ENCODE data around the gene ACACA. TPM values are rescaled to one million over a fixed set of nuclear protein-coding genes. Genes with fewer than 3 reads are reported as not detected.

Gene ACACA
- polyA plus RNA-seq, 1 experiment = 57.9 TPM

DNA sequence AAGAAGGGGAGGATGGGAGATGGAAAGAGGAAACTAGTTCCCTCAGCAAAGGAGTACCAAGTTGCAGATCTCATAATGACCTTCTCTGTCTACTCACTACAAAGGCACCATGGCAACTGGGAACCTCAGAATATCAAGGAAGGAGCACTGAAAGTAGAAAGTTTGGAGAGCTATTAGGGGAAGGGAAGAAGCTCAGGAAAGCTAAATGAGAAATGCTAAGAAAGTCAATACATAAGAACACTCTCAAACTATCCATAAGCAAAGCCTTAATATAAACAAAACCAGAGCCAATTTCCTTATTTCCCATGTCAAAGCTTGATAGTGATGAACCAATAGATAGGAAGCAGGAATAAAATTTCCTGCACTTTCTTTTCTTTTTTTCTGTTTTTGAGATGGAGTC, 88.8 kb downstream of the ACACA start:
- DNase-seq (ENCODE audit: low read depth, low spot score) = no peak
- Histone ChIP-seq H3K9me3 (ENCODE audit: control insufficient read depth, insufficient read depth, low read length) (no peaks in the 10 kb centered on the region), H3K4me3 (ENCODE audit: low read depth, low read length) (no peak overlapping the region), H3K27me3 (ENCODE audit: control insufficient read depth, insufficient read depth, low read length) (no peaks in the 10 kb centered on the region), H3K27ac (ENCODE audit: low read depth, low read length) (no peak overlapping the region)
- ChIA-PET CTCF (no interaction called here), POLR2A (interaction anchor here (0.9 kb wide), 1 partner anchor 9 kb away, joined by 3 read pairs; no protein-coding TSS in a partner anchor)
- TF ChIP-seq, protein P1, sequence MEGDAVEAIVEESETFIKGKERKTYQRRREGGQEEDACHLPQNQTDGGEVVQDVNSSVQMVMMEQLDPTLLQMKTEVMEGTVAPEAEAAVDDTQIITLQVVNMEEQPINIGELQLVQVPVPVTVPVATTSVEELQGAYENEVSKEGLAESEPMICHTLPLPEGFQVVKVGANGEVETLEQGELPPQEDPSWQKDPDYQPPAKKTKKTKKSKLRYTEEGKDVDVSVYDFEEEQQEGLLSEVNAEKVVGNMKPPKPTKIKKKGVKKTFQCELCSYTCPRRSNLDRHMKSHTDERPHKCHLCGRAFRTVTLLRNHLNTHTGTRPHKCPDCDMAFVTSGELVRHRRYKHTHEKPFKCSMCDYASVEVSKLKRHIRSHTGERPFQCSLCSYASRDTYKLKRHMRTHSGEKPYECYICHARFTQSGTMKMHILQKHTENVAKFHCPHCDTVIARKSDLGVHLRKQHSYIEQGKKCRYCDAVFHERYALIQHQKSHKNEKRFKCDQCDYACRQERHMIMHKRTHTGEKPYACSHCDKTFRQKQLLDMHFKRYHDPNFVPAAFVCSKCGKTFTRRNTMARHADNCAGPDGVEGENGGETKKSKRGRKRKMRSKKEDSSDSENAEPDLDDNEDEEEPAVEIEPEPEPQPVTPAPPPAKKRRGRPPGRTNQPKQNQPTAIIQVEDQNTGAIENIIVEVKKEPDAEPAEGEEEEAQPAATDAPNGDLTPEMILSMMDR (IDR thresholded peaks at IDR 0.05; ENCODE audit: low read depth, low read length) = no peak

DNA sequence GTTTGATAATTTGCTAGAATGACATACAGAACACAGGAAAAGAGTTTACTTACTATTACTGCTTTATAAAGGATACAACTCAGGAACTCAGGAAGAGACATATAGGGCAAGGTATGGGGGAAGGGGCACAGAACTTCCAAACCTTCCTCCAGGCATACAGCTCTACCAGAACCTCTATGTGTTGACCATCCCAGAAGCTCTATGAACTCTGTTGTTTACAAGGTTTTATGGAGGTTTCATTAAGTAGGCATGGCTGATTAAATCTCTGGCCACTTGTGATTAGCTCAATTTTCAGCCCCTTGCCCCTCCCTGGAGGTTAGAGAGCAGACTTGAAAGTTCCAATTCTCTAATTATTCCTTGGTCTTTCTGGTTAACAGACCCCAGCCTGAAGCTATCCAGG, 91.0 kb downstream of the ACACA start:
- Histone ChIP-seq H3K27ac (ENCODE audit: low read depth, low read length) (no peak overlapping the region), H3K9me3 (ENCODE audit: control insufficient read depth, insufficient read depth, low read length) (no peaks in the 10 kb centered on the region), H3K27me3 (ENCODE audit: control insufficient read depth, insufficient read depth, low read length) (no peaks in the 10 kb centered on the region), H3K4me3 (ENCODE audit: low read depth, low read length) (no peak overlapping the region)
- TF ChIP-seq, protein P1 (IDR thresholded peaks at IDR 0.05; ENCODE audit: low read depth, low read length) = no peak
- POLR2A ChIA-PET = interaction anchor here (0.6 kb wide), 3 partner anchors 10 to 148 kb away, joined by 3 to 5 read pairs (median 3); no protein-coding TSS in a partner anchor
- DNase-seq (ENCODE audit: low read depth, low spot score) = no peak
- CTCF ChIA-PET = interaction anchor here (0.6 kb wide), 1 partner anchor 709 kb away, joined by 4 read pairs; no protein-coding TSS in a partner anchor

DNA sequence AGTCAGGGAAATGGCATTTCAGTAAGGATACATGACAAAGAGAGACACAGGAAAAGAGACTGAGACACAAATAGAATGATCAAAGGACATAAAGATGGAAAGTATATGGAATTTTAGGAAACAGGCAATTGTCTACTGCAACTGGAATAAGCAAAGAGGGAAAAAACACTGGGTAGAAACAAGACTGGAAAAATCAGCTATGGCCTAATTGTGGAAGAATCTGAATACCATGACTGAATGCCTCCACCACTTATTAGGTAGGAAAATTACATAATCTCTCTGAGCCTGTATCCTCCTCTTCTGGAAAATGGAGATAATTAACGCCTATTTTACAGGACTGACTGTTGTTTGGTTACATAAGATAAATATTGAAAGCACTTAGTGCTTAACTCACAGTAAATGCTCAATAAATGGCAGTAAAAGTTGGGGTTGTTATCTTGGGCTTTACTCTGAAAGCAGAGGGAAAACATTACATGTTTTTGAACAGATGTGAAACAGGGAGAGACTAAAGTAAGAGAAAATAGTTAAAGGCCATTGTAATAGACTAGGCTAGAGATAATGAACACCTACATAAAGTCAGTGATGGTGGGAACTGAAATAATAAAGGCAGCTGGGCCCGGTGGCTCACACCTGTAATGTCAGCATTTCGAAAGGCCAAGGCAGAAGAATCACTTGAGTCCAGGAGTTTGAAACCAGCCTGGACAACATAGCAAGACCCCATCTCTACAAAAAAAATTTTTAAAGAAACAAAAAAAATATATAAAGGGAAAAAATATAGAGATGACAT, 94.3 kb downstream of the ACACA start:
- H3K9me3 ChIP-seq (ENCODE audit: control insufficient read depth, insufficient read depth, low read length) = no peaks in the 10 kb centered on the region
- no peak for DNase-seq (ENCODE audit: low read depth, low spot score)
- no peaks in the 10 kb centered on the region for H3K27me3 ChIP-seq (ENCODE audit: control insufficient read depth, insufficient read depth, low read length)
- CTCF ChIA-PET = interaction anchor here (1.4 kb wide), 1 partner anchor 61 kb away, joined by 4 read pairs; no protein-coding TSS in a partner anchor
- POLR2A ChIA-PET = interaction anchor here (0.7 kb wide), 1 partner anchor 30 kb away, joined by 3 read pairs; no protein-coding TSS in a partner anchor
- H3K4me3 ChIP-seq (ENCODE audit: low read depth, low read length) = no peak overlapping the region
- no peak overlapping the region for H3K27ac ChIP-seq (ENCODE audit: low read depth, low read length)
- TF ChIP-seq, protein P1 (IDR thresholded peaks at IDR 0.05; ENCODE audit: low read depth, low read length) = no peak

DNA sequence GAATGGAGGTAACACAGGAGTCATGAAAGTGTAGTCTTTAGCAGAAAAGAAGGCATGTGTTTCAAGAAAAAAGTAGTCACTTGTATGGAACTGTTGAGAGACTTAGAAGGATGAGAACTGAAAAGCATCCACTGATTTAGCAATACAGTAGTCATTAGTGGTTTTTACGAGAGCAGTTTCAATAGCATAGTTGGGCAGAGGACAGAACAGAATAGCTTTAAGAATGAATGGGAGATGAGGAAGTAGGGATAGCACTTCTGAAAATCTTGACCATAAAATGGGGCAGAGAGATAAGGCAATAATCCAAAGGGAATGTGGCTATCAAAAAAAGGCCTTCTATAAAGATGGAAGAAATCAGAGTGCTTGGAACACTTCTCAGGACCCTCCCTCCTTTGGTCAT, 95.7 kb downstream of the ACACA start:
- POLR2A ChIA-PET = no interaction called here
- no peak for DNase-seq (ENCODE audit: low read depth, low spot score)
- Histone ChIP-seq H3K27me3 (ENCODE audit: control insufficient read depth, insufficient read depth, low read length) (no peaks in the 10 kb centered on the region), H3K4me3 (ENCODE audit: low read depth, low read length) (no peak overlapping the region), H3K27ac (ENCODE audit: low read depth, low read length) (no peak overlapping the region), H3K9me3 (ENCODE audit: control insufficient read depth, insufficient read depth, low read length) (no peaks in the 10 kb centered on the region)
- TF ChIP-seq, protein P1 (IDR thresholded peaks at IDR 0.05; ENCODE audit: low read depth, low read length) = no peak
- CTCF ChIA-PET = interaction anchor here (0.7 kb wide), 1 partner anchor 11 kb away, joined by 4 read pairs; no protein-coding TSS in a partner anchor

DNA sequence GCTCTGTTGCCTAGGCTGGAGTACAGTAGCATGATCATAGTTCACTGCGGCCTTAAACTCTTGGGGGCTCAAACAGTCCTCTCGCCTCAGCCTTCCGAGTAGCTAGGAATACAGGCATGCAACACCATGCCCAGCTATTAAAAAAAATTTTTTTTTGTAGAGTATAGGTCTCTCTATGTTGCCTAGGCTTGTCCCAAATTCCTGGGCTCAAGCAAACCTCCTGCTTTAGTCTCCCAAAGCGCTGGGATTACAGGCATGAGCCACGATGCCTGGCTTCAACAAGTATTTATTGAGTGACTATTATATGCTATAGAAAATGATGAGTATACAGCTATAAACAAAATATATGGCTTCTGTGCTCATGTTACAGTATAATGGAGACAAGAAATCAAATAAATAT, 97.6 kb downstream of the ACACA start:
- TF ChIP-seq, protein P1 (IDR thresholded peaks at IDR 0.05; ENCODE audit: low read depth, low read length) = no peak
- Histone ChIP-seq H3K27me3 (ENCODE audit: control insufficient read depth, insufficient read depth, low read length) (no peaks in the 10 kb centered on the region), H3K9me3 (ENCODE audit: control insufficient read depth, insufficient read depth, low read length) (no peaks in the 10 kb centered on the region), H3K27ac (ENCODE audit: low read depth, low read length) (no peak overlapping the region), H3K4me3 (ENCODE audit: low read depth, low read length) (no peak overlapping the region)
- no peak for DNase-seq (ENCODE audit: low read depth, low spot score)
- CTCF ChIA-PET = no interaction called here
- POLR2A ChIA-PET = no interaction called here

Measured in AG04450 (cell line).